PC-9 (cell line): ENCODE results near the gene SEC23IP. TPM values are rescaled to one million over a fixed set of nuclear protein-coding genes. Genes with fewer than 3 reads are reported as not detected.

Experiments
- BruUV-seq: library from RNA; stranded (reverse); fragments of 400-500 nt; replicated peaks from 2 replicates; lab custom pipeline; 2021; lab: Mats Ljungman, UMichigan
- CTCF ChIA-PET: fragments of 300-600 bp; sonication (Branson Sonifier 250); formaldehyde crosslinking; loops from one replicate; lab custom pipeline; 2022; ENCODE audit warnings: antibody characterized with exemption; lab: Charles Lee
- POLR2A ChIA-PET: fragments of 300-600 bp; sonication (Branson Sonifier 250); formaldehyde crosslinking; loops from one replicate; lab custom pipeline; 2022; ENCODE audit warnings: antibody characterized with exemption; ENCODE audit not compliant: unreplicated experiment; lab: Charles Lee
- DNase-seq, 2 experiments: peaks; one replicate each; pipeline versions ENCODE4 v3.0.0 to v3.0.0-alpha.2; 2015 to 2022; ENCODE audit warnings: mixed read lengths in 1 of 2
- H2AFZ ChIP-seq: fragments of 200-600 bp; sonication (generic); 2 replicates; pipeline ENCODE4 v1.8.1; 2017; ENCODE audit warnings: antibody characterized with exemption
- H3F3A ChIP-seq: fragments of 200-600 bp; sonication (generic); 2 replicates; pipeline ENCODE4 v1.8.1; 2017; ENCODE audit warnings: antibody characterized with exemption, mild to moderate bottlenecking, low read depth; ENCODE audit not compliant: insufficient read depth
- H3K27ac ChIP-seq: fragments of 200-600 bp; sonication (generic); 2 replicates; pipeline ENCODE4 v1.6.1; 2016; ENCODE audit warnings: mixed run types
- H3K27me3 ChIP-seq: fragments of 200-600 bp; sonication (generic); 2 replicates; pipeline ENCODE4 v1.6.1; 2016; ENCODE audit warnings: low read depth, mixed run types; ENCODE audit not compliant: insufficient read depth
- H3K36me3 ChIP-seq: fragments of 200-600 bp; sonication (generic); 2 replicates; pipeline ENCODE4 v1.6.1; 2016; ENCODE audit warnings: low read depth, mixed run types
- H3K4me1 ChIP-seq: fragments of 200-600 bp; sonication (generic); replicated peaks from 2 replicates; pipeline ENCODE4 v1.6.1; 2016; ENCODE audit warnings: mixed run types; ENCODE audit not compliant: insufficient read depth
- H3K4me2 ChIP-seq: fragments of 200-600 bp; sonication (generic); 2 replicates; pipeline ENCODE4 v1.6.1; 2017; ENCODE audit warnings: mixed run types
- H3K4me3 ChIP-seq: fragments of 200-600 bp; sonication (generic); 2 replicates; pipeline ENCODE4 v1.6.1; 2016; ENCODE audit warnings: mixed run types
- H3K79me2 ChIP-seq: fragments of 200-600 bp; sonication (generic); 2 replicates; pipeline ENCODE4 v1.6.1; 2017; ENCODE audit warnings: low read depth, mixed run types
- H3K9me2 ChIP-seq: fragments of 200-600 bp; sonication (generic); 2 replicates; pipeline ENCODE4 v1.8.1; 2017; ENCODE audit warnings: mild to moderate bottlenecking; ENCODE audit not compliant: insufficient read depth
- H3K9me3 ChIP-seq: fragments of 200-600 bp; sonication (generic); 2 replicates; pipeline ENCODE4 v1.8.1; 2016; ENCODE audit warnings: low read depth; ENCODE audit not compliant: insufficient read depth
- H4K20me1 ChIP-seq: fragments of 200-600 bp; sonication (generic); 2 replicates; pipeline ENCODE4 v1.8.1; 2017; ENCODE audit not compliant: insufficient read depth
- CTCF ChIP-seq: fragments of 200-600 bp; sonication (generic); conservative IDR thresholded peaks from 2 replicates; pipeline ENCODE4 v1.6.1; 2017; ENCODE audit warnings: mixed run types, antibody characterized with exemption, mild to moderate bottlenecking, moderate library complexity
- EZH2 ChIP-seq: fragments of 200-600 bp; sonication (generic); IDR thresholded peaks from 2 replicates; pipeline ENCODE4 v1.8.0; 2017; ENCODE audit warnings: antibody characterized with exemption, low read depth
- intact Hi-C: fragments of 100-400 bp; cut with micrococcal nuclease; formaldehyde crosslinking; loops from one replicate; pipeline ENCODE4 v1.10.0; 2022; ENCODE audit not compliant: unreplicated experiment
- total RNA-seq: library from RNA; stranded (reverse); gene quantifications from 2 replicates; pipeline ENCODE4 v1.2.3, GENCODE V29; 2021

The SEC23IP gene
- total RNA-seq, 1 experiment from 2014 or later, result 33.2 TPM

GRCh38 chr10:119932631-119933030 is 40.1 kb downstream of the SEC23IP start:
- no TSS peak for BruUV-seq
- Histone ChIP-seq H3K4me1 (no peaks in the 10 kb centered on the region), H3K27me3 (no peaks in the 10 kb centered on the region), H3K4me2 (no peak overlapping the region), H3K27ac (no peak overlapping the region), H3K9me3 (no peaks in the 10 kb centered on the region), H3K4me3 (no peak overlapping the region), H3F3A (no peaks in the 10 kb centered on the region), H3K79me2 (no peaks in the 10 kb centered on the region), H2AFZ (no peak overlapping the region), H3K36me3 (peaks cover 4% of the 10 kb centered on the region; the same call in 1 of the 2 replicates), H4K20me1 (no peaks in the 10 kb centered on the region; the same call in 1 of the 2 replicates), H3K9me2 (no peaks in the 10 kb centered on the region)
- POLR2A ChIA-PET, result no interaction called here
- no peak for DNase-seq
- CTCF ChIA-PET, result no interaction called here
- TF ChIP-seq CTCF (no peak), EZH2 (no peak)
- intact Hi-C loops, result loop anchor here (5.0 kb wide), 1 partner anchor 405 kb away; no protein-coding TSS in a partner anchor

- H3K9me3 ChIP-seq, result no peaks in the 10 kb centered on the region
- no peak overlapping the region for H3K27ac ChIP-seq
- no peaks in the 10 kb centered on the region for H3F3A ChIP-seq
- intact Hi-C loops, result loop anchor here (5.0 kb wide), 1 partner anchor 404 kb away; no protein-coding TSS in a partner anchor
- DNase-seq, result no peak
- no peaks in the 10 kb centered on the region for H3K9me2 ChIP-seq
- no peaks in the 10 kb centered on the region; the same call in 1 of the 2 replicates for H4K20me1 ChIP-seq
- no peak overlapping the region for H3K4me2 ChIP-seq
- no peaks in the 10 kb centered on the region for H3K79me2 ChIP-seq
- peaks cover 4% of the 10 kb centered on the region; the same call in 1 of the 2 replicates for H3K36me3 ChIP-seq
- no peaks in the 10 kb centered on the region for H3K4me1 ChIP-seq
- TF ChIP-seq CTCF, result 0 out of 2 replicates have a peak, but pooled peaks have one; percentile 27
- no peak for TF ChIP-seq EZH2
- ChIA-PET CTCF (no interaction called here), POLR2A (no interaction called here)
- BruUV-seq, result no TSS peak
- H2AFZ ChIP-seq, result no peak overlapping the region
- no peak overlapping the region for H3K4me3 ChIP-seq
- H3K27me3 ChIP-seq, result no peaks in the 10 kb centered on the region
Observed at GRCh38 chr10:119933179-119933578, 40.6 kb downstream of the SEC23IP start.

GRCh38 chr10:119940487-119940886 is 48.0 kb downstream of the SEC23IP start:
- H4K20me1 ChIP-seq, result no peaks in the 10 kb centered on the region
- H3F3A ChIP-seq, result no peaks in the 10 kb centered on the region
- DNase-seq, result no peak
- no peak overlapping the region for H3K4me3 ChIP-seq
- intact Hi-C loops, result no loop called here
- H3K27ac ChIP-seq, result no peak overlapping the region
- no peak overlapping the region for H3K4me2 ChIP-seq
- H3K4me1 ChIP-seq, result no peaks in the 10 kb centered on the region
- H3K79me2 ChIP-seq, result no peaks in the 10 kb centered on the region
- H2AFZ ChIP-seq, result no peak overlapping the region
- BruUV-seq, result no TSS peak
- POLR2A ChIA-PET, result no interaction called here
- H3K9me2 ChIP-seq, result no peaks in the 10 kb centered on the region
- CTCF ChIA-PET, result no interaction called here
- no peaks in the 10 kb centered on the region for H3K9me3 ChIP-seq
- peaks cover 9% of the 10 kb centered on the region; the same call in 1 of the 2 replicates for H3K36me3 ChIP-seq
- TF ChIP-seq EZH2 (no peak), CTCF (no peak)
- no peaks in the 10 kb centered on the region for H3K27me3 ChIP-seq
